Stimulated activated CD4-positive, alpha-beta T cell treated with anti-CD3 and anti-CD28 coated beads, Interleukin-4, amount 100 ng/mL, for 1 hour (primary cell): ENCODE data around the gene FNDC8.
A peak's percentile ranks its signal among the peaks of the same experiment; 100 is the strongest.
"Not testable (repeated sequence)": the region's sequence is repeated elsewhere in the genome, so short reads cannot be mapped to it uniquely, and the experiment has no call there.

ENCODE experiments used
- DNase-seq: peaks from one replicate; pipeline ENCODE4 v3.0.0-alpha.2; 2020

Gene FNDC8

DNA sequence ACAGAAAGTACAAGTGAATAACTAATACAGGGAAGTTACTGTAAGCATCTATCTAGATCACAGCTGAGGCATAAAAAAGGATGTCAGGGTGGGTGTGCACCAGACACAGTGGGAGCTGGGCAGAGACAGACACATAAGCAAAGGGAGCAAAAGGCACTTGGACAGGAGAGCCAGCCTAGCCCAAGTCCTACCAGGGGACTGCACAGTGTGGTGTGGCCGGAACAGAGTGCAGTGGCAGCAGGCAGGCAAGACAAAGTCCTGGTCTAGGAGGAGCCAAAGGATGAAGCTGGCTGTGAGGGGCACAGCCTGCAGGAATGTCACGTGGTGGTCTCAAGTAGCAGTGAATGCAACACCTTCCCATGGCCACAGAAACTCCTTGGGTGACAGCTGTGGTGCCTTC is 23.6 kb upstream of the FNDC8 start:
- no peak for DNase-seq

DNA sequence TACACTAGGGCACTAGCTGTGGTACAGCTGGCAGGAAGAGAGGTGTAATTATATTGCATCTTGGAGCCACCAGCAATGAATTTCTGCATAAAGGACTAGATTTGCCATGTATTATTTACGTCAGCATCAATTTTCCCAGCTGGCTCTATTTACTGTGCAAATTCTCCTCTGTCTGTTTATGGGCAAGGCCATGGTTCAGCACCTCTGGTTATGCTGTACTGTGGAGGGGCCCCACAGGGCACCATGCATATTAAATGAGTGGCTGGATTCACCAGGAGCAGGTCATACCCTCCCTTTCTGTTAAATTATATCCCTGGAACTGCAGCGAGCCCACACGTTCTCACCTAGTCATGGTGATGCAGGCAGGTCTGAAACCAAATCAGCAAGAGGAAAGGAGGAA is 21.5 kb upstream of the FNDC8 start:
- DNase-seq = no peak

DNA sequence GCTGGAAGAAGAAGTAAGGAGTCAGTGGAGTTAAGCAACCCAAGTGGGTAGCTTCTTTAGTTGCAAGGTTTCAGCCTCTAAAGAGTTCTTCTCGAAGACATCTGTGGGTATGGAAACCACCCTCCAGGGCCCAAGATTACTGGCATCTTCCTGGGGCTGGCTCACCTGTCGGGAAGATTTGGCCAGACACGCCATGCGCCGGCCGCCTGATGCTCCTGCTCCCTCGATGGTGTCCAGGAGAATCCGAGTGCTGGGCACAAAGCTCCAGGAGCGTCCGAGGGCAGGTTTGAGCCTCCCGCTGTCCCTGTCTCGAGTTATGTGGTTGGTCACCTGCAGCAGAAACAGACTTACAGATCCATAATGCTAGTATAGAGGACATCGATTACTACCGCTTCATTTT is 20.4 kb upstream of the FNDC8 start:
- no peak for DNase-seq

DNA sequence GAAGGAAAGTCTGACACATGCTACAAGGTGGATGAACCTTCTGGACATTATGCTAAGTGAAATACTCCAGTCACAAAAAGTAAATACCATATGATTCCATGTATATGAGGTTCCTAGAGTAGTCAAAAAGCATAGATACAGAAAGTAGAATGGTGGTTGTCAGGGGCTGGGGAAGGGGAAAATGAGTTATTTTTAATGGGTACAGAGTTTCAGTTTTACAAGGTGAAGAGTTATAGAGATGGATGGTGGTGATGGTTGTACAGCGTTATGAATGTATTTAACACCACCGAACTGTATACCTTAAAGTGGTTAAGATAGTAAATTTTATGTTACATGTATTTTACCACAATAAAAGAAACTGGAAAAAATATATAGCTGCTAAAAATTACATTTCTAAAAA is 19.7 kb upstream of the FNDC8 start:
- DNase-seq = no peak

DNA sequence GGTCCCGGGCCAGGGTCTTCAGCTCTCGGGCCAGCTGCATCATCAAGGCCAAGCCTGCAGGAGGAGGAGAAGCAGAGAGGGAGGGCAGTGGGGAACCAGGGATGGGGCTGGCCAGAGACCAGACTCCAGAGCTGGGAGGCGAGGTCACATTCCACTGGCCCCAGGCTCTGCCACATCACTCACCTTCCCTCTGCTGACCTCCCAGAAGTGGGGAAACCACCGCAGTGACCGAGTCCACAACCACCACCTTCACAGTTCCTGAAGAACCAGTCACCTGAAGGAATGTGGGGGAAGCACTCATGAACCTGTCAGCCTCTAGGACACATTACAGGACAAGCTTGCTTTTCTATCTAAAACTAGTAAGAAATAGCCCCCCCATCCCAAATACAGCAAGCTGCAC is 18.1 kb upstream of the FNDC8 start:
- DNase-seq = no peak

DNA sequence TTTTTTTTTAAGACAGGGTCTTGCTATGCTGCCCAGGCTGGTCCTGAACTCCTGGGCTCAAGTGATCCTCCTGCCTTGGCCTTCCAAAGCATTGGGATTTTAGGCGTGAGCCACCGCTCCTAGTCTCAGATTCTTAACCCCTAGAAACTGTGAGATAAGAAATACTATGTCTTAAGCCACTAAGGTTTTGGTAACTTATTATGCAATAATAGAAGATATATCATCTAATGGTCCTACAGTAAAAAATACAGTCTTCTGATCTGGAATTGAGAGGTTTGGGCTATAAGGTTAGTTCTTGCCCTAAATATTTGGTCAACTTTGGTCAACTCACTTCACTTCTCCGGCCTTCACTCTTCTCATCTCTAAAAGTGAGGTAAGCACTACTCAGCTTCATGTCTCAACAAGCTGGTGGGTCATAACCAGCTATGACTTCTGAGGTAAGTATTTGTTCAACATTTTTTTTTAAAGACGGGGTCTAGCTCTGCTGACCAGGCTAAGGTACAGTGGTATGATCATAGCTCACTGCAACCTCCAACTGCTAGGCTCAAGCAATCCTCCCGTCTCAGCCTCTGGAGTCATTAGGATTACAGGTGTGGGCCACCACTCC is 16.5 kb upstream of the FNDC8 start:
- DNase-seq = no peak

DNA sequence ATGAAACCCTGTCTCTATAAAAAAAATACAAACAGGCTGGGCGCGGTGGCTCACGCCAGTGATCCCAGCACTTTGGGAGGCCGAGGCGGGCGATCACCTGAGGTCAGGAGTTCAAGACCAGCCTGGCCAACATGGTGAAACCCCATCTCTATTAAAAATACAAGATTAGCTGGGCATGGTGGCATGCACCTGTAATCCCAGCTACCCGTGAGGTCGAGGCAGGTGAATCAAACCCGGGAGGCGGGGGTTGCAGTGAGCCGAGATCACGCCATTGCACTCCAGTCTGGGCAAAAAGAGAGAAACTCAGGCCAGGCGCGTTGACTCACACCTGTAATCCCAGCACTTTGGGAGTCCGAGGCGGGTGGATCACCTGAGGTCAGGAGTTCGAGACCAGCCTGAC is 10.6 kb upstream of the FNDC8 start:
- not testable (repeated sequence) for DNase-seq

DNA sequence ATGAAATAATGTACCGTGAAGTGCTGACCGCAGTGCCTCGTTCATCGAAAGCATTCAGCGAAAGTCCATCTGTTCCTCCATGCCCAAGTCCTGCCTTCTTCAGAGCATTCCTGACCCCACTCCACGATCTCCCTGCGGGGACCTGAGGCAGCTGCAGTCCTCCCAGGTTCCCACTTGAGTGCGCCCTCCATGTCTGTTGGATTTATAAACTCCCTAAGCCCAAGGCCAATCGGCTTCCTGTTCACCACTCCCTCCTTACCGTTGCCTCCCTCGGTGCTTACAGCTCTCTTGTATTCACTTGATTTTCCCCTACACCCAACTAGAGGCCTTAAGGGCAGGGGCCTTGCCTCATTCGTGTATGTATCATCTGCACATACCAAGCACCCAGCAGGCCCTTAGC is 4.6 kb upstream of the FNDC8 start:
- no peak for DNase-seq

DNA sequence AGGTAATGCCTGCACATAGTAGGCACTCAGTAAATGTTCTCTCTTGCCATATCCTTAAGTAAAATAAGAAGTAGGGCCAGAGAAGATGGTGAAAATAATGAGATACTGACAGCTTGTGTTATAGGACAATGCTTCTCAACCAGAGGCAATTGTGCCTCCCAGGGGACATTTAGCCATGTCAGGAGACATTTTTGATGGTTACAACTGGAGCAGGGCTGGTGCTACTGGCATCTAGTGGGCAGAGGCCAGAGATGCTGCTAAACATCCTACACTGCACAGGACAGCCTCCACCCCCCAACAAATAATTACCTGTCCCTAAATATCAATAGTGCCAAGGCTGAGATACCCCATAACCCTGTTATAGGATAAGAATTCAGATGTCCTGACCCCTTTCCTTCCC is 3.4 kb upstream of the FNDC8 start:
- peak; percentile 24 for DNase-seq

DNA sequence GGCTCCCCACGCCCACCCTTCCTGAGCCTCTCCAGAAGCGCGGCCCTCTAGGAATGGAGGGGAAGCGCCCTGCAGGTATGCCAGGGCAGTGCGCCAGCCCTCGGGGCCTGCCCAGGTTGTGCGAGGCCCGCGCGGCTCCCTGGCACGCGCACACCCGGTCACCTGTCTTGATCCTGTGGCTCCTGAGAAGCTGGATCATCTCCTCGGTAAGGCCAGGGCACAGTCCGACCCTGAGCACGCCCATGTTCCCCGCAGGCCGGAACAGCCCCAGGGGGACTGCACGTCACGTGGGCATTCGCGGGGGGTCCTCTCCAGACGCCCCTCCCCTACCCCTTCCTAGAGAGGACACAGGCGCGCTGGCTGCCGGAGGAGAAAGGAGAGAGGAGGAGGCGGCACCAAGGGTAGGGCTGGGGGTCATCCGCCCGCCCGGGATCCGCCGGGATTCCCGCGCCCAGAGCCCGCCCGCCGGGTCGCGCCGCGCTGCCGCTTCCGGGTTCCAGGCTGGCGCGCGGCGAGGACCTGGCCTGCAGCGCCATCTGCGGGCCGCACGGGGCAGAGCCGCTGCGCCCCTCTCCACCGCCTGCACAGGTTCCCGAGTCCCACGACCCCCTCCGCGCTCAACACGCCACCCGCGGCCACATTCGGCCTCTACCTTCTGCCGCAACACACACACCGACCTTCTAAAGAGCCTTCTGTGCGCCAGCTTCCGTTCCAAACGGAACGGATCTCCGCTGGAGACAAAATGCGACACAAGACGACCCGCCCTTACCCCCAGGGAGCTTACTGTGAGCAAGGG is 1.8 kb upstream of the FNDC8 start, which contains the start of gene RAD51D:
RAD51D (minus strand) TSS at position 491 of the 796 bp plus-strand sequence; CDS start at position 244, 247 bp downstream.
- peak; percentile 80 for DNase-seq

DNA sequence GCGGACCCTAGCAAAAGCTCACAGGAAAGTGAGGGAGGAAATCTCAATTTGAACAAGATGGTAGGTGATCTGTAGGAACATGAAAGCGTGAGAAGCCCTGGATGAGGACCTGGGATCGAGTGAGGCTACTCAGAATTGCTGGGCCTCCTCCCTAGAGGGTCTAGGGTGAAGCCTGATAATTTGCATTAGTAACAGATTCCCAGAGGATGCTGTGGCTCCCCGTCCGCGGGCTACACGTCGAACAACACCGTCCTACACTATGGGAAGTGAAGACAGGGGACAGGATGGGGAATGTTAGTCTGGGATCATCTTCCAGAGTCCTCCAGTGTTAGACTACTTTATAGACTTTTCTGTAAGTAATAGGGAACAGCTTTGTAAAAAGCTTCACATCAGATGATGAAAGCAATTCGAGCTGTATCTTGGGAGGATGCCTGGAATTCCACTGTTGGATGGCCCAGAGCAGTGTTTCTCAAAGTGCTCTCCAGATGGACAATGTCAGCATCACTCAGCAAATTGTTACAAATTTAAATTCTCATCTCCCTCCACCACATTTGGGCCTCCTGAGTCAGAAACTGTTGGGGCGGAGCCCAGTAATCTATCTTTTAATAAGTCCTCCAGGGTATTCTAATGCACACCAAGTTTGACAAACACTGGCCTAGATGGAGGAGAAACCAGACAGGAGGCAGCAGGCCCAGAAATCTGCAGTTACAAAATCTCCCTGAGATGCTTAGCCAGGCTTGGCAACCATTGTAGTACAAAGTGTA is 6.5 kb downstream of the FNDC8 start:
- no peak for DNase-seq

DNA sequence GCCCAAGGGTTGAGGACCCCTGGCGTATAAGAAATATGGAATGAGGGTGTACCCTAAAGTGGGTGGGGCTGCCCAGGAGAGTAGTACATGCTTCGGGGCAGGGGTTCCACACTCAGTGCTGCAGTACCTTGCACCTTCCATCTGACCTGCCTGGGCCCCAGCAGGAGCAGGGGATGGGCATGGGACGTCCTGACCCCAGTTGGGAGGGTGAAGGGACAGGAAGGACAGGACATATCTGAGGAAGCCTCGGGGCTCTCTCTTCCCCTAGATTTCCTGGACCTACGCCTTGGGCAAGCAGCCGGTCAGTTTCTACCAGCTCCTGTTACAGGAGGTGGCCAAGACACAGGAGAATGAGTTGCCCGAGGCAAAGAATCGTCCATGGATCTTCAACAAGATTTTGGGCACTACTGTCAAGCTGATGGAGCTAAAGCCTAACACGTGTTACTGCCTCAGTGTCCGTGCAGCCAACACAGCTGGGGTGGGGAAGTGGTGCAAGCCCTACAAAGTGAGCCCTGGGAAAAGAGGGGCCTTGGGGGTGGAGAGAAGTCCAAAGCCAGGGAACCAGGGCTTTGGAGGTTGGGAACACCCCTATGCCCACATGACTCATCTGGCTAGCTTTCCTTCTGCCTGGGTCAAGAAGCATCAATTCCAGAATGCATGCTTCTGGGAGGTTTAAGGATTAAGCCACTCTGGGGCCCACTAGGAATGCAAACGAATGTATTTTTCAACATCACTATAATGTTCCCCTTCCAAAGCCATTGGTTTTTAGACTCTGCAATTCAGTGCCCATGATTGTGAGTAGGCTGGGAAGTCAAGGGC is 7.9 kb downstream of the FNDC8 start:
- DNase-seq = no peak

DNA sequence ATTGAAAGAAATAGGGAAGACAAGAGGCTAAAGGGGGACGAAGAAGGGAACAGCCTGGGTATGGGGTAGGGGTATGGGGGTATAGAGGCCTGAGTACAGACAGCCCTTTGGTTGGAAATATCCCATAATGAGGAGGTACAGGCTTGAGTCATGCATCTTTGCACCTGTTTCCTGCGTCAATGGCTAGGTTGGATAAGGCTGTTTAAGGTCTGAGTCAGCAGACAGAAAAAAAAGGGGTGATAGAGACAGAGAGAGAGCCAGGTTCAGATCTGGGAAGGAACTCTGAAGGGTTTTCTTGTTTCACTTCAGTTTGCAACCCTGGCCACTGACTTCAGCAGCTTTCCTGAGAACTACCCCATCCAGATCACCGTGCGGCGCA is 8.5 kb downstream of the FNDC8 start:
- DNase-seq = no peak

DNA sequence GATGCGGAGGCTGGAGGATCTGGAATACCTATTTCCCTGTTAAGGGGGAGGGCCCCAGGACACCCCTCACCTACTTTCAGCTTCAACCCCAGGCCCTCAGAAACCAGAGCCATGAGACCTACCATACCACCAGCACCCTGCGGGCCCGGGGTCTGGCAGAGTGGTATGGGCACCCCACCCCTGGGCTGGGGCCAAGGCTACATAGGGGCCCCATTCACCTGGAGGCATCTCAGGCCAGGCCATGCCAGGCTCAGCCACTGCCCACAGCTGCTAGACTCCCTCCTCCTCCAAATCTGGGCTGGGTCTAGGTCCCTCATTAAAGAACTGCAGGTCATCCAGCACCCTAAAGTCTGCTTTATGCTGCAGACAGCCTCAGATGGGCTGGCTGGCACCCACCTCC is 9.0 kb downstream of the FNDC8 start:
- no peak for DNase-seq

DNA sequence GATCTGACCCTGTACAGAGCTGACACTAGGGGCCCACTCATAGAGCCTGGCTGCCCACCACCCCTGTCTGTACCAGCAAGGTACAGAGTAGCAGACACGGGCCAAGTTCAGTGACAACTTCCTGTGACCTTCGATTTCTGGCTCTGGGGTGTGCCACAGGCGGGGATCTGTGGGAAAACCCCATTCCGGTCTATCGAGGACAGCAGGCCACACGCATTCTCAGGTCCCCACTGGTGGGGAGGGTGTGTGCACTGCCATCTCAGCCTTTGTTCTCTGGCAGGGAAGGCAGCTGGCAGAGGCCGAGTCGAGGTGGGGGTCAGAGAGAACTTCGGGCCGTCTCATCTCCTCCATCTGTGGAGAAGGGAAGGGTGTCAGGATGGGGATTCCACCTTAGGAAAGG is 10.7 kb downstream of the FNDC8 start:
- DNase-seq = no peak

DNA sequence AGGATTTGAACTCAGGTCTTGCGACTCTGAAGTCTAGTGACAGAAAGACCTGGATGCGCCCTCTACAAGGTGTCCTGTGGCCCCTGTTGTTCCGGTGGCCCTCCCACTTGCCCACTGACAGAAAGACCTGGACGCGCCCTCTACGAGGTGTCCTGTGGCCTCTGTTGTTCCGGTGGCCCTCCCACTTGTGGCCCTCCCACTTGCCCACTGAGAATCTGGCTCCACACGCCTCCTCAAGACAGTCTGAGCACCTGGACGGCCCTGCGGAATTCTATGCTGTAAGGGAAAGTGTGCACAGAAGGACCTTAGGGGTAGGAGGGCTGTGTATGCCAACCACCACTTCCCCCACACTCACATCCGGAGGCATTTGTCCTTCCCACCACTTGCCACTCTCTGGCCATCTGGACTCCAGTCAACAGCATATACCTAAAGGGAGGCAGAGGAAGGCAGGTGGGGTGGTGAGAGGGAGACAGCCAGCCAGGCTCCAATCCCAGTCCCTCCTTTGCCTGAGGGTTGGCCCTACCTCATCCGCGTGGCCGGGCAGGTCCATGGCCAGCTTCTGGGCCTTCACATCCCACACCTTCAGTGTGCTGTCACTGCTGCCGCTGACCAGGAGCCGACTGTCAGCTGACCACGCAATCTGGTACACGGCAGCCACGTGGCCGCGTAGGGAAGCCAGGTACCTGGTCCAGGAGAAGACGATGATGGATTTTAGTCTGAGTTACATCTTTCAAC is 11.6 kb downstream of the FNDC8 start:
- DNase-seq = no peak

DNA sequence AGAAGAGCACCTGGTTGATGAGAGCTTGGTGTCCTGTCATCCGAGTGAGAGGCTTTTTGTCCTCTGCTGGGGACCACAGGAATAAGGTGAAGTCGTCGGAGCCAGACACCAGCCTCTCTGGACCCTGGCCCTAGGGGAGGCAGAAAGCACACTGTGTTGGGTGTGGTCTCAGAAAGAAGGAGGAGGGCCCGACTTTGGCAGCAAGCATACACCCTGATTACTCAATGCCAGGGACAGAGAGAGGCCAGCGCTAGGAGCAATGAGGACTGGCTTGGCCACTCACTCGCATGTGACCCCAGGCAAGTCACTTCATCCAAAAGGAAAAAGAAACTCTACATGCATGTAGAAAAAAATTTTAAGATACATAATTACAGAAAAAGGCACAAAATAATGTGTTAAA is 13.9 kb downstream of the FNDC8 start:
- DNase-seq = no peak

DNA sequence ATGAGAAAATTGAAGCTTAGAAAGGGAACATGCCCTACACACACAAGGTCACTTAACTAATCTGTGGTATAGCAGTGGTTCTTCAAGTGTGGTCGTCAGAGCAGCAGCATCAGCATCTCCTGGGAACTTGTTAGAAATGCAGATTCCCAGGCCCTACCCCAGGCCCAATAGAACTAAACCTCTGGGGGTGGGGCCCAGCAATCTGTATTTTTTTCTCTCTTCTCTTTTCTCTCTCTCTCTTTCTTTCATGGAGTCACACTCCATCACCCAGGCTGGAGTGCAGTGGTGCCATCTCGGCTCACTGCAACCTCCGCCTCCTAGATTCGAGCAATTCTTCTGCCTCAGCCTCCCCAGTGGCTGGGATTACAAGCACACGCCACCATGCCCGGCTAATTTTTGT is 16.8 kb downstream of the FNDC8 start:
- no peak for DNase-seq

DNA sequence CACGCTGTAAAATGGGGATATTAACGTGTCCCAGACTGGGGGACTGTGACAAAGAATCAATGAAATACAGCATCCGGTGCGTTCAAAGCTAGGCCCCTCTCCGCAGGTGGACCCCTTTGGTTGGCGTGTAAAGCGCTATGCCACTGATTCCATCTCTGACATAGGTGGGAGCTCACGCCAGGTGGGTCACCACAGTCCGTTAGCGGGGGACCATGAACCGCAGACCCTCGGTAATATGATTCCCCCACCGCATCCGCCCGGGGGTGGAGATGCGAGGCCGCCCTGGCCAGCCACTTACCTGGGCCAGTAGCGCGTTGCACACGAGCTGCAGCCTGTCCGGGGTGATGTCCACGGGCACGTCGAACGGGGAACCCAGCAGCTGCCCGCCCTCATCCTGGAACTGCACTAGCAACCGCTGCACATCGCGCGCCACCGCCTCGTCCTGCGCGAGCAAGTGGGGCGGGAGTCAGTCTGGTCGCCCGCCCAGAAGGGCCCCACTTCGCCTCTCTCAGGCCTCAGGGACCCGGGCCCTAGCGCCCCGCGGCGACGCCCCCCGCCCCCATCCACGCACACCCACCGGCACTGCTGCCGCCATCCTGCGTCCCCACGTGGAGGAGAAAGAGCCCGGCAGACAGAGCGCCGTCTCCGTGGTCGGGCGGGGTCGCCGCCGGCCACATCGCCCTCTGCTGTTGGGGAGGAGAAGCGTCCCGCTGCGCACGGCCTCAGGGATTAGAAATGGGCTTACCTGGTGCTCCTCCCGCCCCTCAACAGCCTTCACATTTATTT is 20.5 kb downstream of the FNDC8 start, which contains the start of gene NLE1:
NLE1 (minus strand) TSS at position 623 of the 786 bp plus-strand sequence; CDS start at position 595, 28 bp downstream.
- DNase-seq = peak; percentile 90

DNA sequence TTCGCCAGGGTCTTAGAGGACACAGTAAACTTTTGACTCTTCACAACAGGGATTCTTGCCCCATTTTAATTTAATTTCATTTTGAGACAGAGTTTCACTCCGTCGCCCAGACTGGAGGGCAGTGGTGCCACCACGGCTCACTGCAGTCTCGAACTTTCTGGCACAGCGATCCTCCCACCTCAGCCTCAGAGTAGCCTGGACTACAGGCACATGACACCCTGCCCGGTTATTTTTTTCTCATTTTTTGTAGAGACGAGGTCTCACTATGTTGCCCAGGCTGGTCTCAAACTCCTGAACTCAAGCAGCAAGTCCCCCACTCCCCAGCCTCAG is 21.0 kb downstream of the FNDC8 start:
- DNase-seq = no peak

DNA sequence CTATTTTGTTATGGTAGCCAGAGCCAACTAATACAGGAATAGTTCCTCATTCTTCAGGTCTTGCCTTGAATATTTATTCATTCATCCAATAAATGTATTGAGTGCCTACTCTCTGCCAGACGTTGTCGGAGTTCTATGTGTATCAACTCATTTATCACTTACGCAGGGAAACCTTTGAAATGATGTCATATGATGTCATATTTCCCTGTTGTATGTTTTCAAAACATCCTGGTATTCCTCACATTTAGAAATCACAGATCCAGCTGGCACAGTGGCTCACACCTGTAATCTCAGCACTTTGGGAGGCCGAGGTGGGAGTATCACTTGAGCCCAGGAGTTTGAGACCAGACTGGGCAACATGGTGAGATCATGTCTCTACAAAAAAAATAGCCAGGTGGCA is 23.4 kb downstream of the FNDC8 start:
- no peak for DNase-seq
